Measurements from ENCODE around the gene ALDH1L2.

GRCh38 chr12:105036937-105037649 lies 47.2 kb downstream of the ALDH1L2 start:
- no peak for TF ChIP-seq CTCF (IDR thresholded peaks at IDR 0.05; ENCODE audit: low read length)
- TF ChIP-seq EZH2 (IDR thresholded peaks at IDR 0.05; ENCODE audit: borderline replicate concordance, low read length), result no peak
